Measurements from ENCODE around the gene UBL5.
A peak's percentile ranks its signal among the peaks of the same experiment; 100 is the strongest.
"Not testable (repeated sequence)": the region's sequence is repeated elsewhere in the genome, so short reads cannot be mapped to it uniquely, and the experiment has no call there.

UBL5 gene

DNA sequence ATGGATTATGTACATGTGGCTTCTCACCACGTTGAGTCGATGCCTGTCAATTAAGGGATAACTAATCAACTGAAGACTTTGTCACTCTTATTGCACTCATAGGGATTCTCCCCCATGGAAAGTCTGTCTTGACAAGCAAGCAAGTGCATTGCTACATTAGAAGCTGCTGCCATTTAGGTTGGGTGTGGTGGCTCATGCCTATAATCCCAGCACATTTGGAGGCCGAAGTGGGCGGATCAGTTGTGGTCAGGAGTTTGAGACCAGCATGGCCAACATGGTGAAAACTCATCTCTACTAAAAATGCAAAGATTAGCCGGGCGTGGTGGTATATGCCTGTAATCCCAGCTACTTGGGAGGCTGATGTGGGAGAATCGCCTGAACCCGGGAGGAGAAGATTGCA, 40.9 kb upstream of the UBL5 start (continued):
- TF ChIP-seq OSR1 (CRISPR knock-in tag; IDR thresholded peaks at IDR 0.05) (no peak), RARB (CRISPR knock-in tag; IDR thresholded peaks at IDR 0.05) (no peak), CREB5 (CRISPR knock-in tag; IDR thresholded peaks at IDR 0.05; ENCODE audit: low read depth) (no peak), ZNF8 (CRISPR knock-in tag; IDR thresholded peaks at IDR 0.05) (no peak), ISL1 (CRISPR knock-in tag; IDR thresholded peaks at IDR 0.05) (no peak), TCF4 (CRISPR knock-in tag; IDR thresholded peaks at IDR 0.05; ENCODE audit: borderline replicate concordance) (no peak)

DNA sequence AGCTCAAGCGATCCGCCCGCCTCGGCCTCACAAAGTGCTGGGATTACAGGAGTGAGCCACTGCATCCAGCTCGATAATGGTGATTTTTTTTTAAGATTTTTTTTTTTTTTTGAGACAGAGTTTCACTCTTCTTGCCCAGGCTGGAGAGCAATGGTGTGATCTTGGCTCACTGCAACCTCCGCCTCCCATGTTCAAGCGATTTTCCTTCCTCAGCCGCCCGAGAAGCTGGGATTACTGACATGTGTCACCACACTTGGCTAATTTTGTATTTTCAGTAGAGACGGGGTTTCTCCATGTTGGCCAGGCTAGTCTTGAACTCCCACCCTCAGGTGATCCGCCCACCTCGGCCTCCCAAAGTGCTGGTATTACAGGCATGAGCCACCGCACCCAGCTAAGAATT, 39.1 kb upstream of the UBL5 start:
- not testable (repeated sequence) for ATAC-seq

DNA sequence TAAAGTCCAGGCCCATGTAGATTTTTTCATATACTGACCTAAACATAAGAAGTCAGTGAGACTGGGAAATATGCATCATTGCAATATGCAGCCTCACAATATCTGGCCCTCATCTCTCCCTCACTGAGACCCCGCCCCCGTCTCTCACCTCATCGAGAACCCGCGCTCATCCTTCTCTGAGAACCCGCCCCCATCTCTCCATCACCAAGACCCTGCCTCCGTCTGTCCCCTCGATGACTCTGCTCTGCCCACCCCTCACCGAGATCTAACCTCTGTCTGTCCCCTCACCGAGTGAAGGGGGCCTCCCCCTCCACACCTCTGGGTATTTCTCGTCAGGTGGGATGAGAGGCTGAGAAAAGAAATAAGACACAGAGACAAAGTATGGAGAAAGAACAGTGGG, 38.7 kb upstream of the UBL5 start:
- no peak for ATAC-seq
- no peak for TF ChIP-seq ZFP3 (CRISPR knock-in tag; IDR thresholded peaks at IDR 0.05)
- no peak for TF ChIP-seq CREB5 (CRISPR knock-in tag; IDR thresholded peaks at IDR 0.05; ENCODE audit: low read depth)
- TF ChIP-seq ZFP30 (CRISPR knock-in tag; IDR thresholded peaks at IDR 0.05), result no peak
- TF ChIP-seq ZNF70 (CRISPR knock-in tag; IDR thresholded peaks at IDR 0.05), result no peak
- TF ChIP-seq BACH2 (CRISPR knock-in tag; IDR thresholded peaks at IDR 0.05; ENCODE audit: borderline replicate concordance), result no peak
- TF ChIP-seq ZC3H10 (CRISPR knock-in tag; IDR thresholded peaks at IDR 0.05), result no peak
- TF ChIP-seq, protein P1, sequence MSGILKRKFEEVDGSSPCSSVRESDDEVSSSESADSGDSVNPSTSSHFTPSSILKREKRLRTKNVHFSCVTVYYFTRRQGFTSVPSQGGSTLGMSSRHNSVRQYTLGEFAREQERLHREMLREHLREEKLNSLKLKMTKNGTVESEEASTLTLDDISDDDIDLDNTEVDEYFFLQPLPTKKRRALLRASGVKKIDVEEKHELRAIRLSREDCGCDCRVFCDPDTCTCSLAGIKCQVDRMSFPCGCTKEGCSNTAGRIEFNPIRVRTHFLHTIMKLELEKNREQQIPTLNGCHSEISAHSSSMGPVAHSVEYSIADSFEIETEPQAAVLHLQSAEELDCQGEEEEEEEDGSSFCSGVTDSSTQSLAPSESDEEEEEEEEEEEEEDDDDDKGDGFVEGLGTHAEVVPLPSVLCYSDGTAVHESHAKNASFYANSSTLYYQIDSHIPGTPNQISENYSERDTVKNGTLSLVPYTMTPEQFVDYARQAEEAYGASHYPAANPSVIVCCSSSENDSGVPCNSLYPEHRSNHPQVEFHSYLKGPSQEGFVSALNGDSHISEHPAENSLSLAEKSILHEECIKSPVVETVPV (CRISPR knock-in tag; IDR thresholded peaks at IDR 0.05), result no peak
- no peak for TF ChIP-seq POU6F1 (CRISPR knock-in tag; IDR thresholded peaks at IDR 0.05; ENCODE audit: borderline replicate concordance, low read depth)
- no peak for TF ChIP-seq ESRRG (CRISPR knock-in tag; IDR thresholded peaks at IDR 0.05)
- TF ChIP-seq SNAI2 (CRISPR knock-in tag; IDR thresholded peaks at IDR 0.05), result no peak

DNA sequence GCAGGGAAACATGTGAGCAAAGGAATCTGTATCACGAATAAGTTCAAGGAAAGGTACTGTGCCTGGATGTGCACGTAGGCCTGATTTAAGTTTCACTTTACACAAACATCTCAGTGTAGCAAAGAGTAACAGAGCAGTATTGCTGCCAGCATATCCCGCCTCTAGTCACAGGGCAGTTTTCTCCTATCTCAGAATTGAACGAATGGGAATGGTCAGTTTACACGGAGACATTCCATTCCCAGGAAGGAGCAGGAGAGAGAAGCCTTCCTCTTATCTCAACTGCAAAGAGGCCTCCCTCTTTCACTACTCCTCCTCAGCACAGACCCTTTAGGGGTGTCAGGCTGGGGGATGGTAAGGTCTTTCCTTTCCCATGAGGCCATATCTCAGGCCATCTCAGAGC, 38.1 kb upstream of the UBL5 start:
- not testable (repeated sequence) for ATAC-seq

- ATAC-seq, result not testable (repeated sequence)
Measured at GRCh38 chr19:9791073-9791367, 36.7 kb upstream of the UBL5 start.

- ATAC-seq, result peak; percentile 81
- TF ChIP-seq CSDC2 (CRISPR knock-in tag; IDR thresholded peaks at IDR 0.05) (no peak), TOX (CRISPR knock-in tag; IDR thresholded peaks at IDR 0.05; ENCODE audit: borderline replicate concordance) (no peak), SNAI2 (CRISPR knock-in tag; IDR thresholded peaks at IDR 0.05) (no peak), CREB5 (CRISPR knock-in tag; IDR thresholded peaks at IDR 0.05; ENCODE audit: low read depth) (no peak), ISL1 (CRISPR knock-in tag; IDR thresholded peaks at IDR 0.05) (no peak), ZFP3 (CRISPR knock-in tag; IDR thresholded peaks at IDR 0.05) (no peak), ZC3H10 (CRISPR knock-in tag; IDR thresholded peaks at IDR 0.05) (no peak)
- TF ChIP-seq, protein P2, sequence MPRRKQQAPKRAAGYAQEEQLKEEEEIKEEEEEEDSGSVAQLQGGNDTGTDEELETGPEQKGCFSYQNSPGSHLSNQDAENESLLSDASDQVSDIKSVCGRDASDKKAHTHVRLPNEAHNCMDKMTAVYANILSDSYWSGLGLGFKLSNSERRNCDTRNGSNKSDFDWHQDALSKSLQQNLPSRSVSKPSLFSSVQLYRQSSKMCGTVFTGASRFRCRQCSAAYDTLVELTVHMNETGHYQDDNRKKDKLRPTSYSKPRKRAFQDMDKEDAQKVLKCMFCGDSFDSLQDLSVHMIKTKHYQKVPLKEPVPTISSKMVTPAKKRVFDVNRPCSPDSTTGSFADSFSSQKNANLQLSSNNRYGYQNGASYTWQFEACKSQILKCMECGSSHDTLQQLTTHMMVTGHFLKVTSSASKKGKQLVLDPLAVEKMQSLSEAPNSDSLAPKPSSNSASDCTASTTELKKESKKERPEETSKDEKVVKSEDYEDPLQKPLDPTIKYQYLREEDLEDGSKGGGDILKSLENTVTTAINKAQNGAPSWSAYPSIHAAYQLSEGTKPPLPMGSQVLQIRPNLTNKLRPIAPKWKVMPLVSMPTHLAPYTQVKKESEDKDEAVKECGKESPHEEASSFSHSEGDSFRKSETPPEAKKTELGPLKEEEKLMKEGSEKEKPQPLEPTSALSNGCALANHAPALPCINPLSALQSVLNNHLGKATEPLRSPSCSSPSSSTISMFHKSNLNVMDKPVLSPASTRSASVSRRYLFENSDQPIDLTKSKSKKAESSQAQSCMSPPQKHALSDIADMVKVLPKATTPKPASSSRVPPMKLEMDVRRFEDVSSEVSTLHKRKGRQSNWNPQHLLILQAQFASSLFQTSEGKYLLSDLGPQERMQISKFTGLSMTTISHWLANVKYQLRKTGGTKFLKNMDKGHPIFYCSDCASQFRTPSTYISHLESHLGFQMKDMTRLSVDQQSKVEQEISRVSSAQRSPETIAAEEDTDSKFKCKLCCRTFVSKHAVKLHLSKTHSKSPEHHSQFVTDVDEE (CRISPR knock-in tag; IDR thresholded peaks at IDR 0.05), result no peak
- TF ChIP-seq, protein P1 (CRISPR knock-in tag; IDR thresholded peaks at IDR 0.05), result no peak
Measured at GRCh38 chr19:9791552-9792205, 36.0 kb upstream of the UBL5 start.
